GM18519 (cell line): Measurements from ENCODE around the gene RAB27A.
"Not testable (repeated sequence)": the region's sequence is repeated elsewhere in the genome, so short reads cannot be mapped to it uniquely, and the experiment has no call there.

Experiments
- ATAC-seq: cut with Tn5 transposase; IDR thresholded peaks from one replicate; pipeline ENCODE4 v1.9.1; 2021; ENCODE audit warnings: mild to moderate bottlenecking, moderate library complexity; ENCODE audit not compliant: unreplicated experiment, low FRiP score

Gene RAB27A

GRCh38 chr15:55289746-55290527 lies at the start of gene RAB27A:
RAB27A (minus strand) TSS chr15:55289813; CDS start chr15:55234934, 54,879 bp downstream.
- peak; percentile 52 for ATAC-seq

- ATAC-seq, result no peak
These were observed 47.5 kb upstream of the RAB27A start for GRCh38 chr15:55337160-55337559.

GRCh38 chr15:55334997-55335396 lies 45.4 kb upstream of the RAB27A start:
- no peak for ATAC-seq

- ATAC-seq, result no peak
These were observed 44.8 kb upstream of the RAB27A start for GRCh38 chr15:55334371-55334770.

- no peak for ATAC-seq
These were observed 37.8 kb upstream of the RAB27A start for GRCh38 chr15:55327387-55327786.

- no peak for ATAC-seq
These were observed 32.9 kb upstream of the RAB27A start for GRCh38 chr15:55322467-55322866.

GRCh38 chr15:55320963-55321362 lies 31.4 kb upstream of the RAB27A start:
- ATAC-seq, result no peak

GRCh38 chr15:55320238-55320550 lies 30.6 kb upstream of the RAB27A start:
- no peak for ATAC-seq

GRCh38 chr15:55319537-55320237 lies 30.1 kb upstream of the RAB27A start:
- peak; percentile 45 for ATAC-seq

- ATAC-seq, result peak; percentile 73
These were observed 29.2 kb upstream of the RAB27A start, which contains the start of the genes PIGB and PIGBOS1 for GRCh38 chr15:55318588-55319494. PIGB (plus strand) TSS chr15:55319222; CDS start chr15:55319251, 29 bp downstream. PIGBOS1 (minus strand) TSS chr15:55319123; CDS start chr15:55317792, 1,331 bp downstream.

- not testable (repeated sequence) for ATAC-seq
These were observed 13.2 kb upstream of the RAB27A start for GRCh38 chr15:55302801-55303200.

GRCh38 chr15:55297315-55297714 lies 7.7 kb upstream of the RAB27A start:
- ATAC-seq, result no peak

- peak; percentile 52 for ATAC-seq
These were observed 980 bp upstream of the RAB27A start for GRCh38 chr15:55290528-55291057.

- peak; percentile 28 for ATAC-seq
These were observed 435 bp downstream of the RAB27A start for GRCh38 chr15:55289011-55289745.

GRCh38 chr15:55288006-55288717 lies 1.5 kb downstream of the RAB27A start:
- ATAC-seq, result no peak

GRCh38 chr15:55286442-55287189 lies 3.0 kb downstream of the RAB27A start:
- ATAC-seq, result not testable (repeated sequence)

- ATAC-seq, result no peak
These were observed 5.2 kb downstream of the RAB27A start for GRCh38 chr15:55284426-55284825.

GRCh38 chr15:55283379-55284147 lies 6.0 kb downstream of the RAB27A start:
- no peak for ATAC-seq
